K562 (cell line): Measurements from ENCODE around the gene HDAC3. TPM values are rescaled to one million over a fixed set of nuclear protein-coding genes. Genes with fewer than 3 reads are reported as not detected.

Experiments
- ARNT ChIP-seq, 2 experiments: fragments of 450-650 bp; IDR thresholded peaks; 2 replicates each; pipeline ENCODE4 v1.6.1; 2016; ENCODE audit warnings: mild to moderate bottlenecking in 1 of 2
- ATF4 ChIP-seq: fragments of 450-650 bp; formaldehyde crosslinking; IDR thresholded peaks from 2 replicates; pipeline ENCODE4 v1.4.0; 2022; ENCODE audit warnings: mild to moderate bottlenecking, moderate library complexity
- CEBPZ ChIP-seq: fragments of 150-350 bp; IDR thresholded peaks from 2 replicates; pipeline ENCODE4 v1.6.1; 2014; ENCODE audit warnings: low read depth, mild to moderate bottlenecking, low read length, borderline replicate concordance
- GABPB2 ChIP-seq: fragments of 250-450 bp; sonication (Bioruptor Pico); conservative IDR thresholded peaks from 2 replicates; pipeline ENCODE4 v1.5.1; 2021; ENCODE audit warnings: mild to moderate bottlenecking
- NFATC3 ChIP-seq: fragments of 450-650 bp; IDR thresholded peaks from 2 replicates; pipeline ENCODE4 v1.6.1; 2017; ENCODE audit warnings: mild to moderate bottlenecking
- NR0B1 ChIP-seq: fragments of 450-650 bp; IDR thresholded peaks from one replicate; pipeline ENCODE4 v1.6.1; 2018; ENCODE audit warnings: mild to moderate bottlenecking, moderate library complexity; ENCODE audit not compliant: partially characterized antibody
- PRMT5 ChIP-seq: sonication (generic); formaldehyde crosslinking; IDR thresholded peaks from 2 replicates; pipeline ENCODE4 v1.5.0; 2020; ENCODE audit warnings: missing genetic modification reagents
- RCOR1 ChIP-seq, 2 experiments: IDR thresholded peaks; 2 replicates each; pipeline ENCODE4 v1.6.1; 2012; ENCODE audit warnings: low read depth in 2 of 2, low read length in 2 of 2, borderline replicate concordance in 1 of 2, improper control_type of control experiment in 1 of 2
- SOX6 ChIP-seq: fragments of 450-650 bp; IDR thresholded peaks from 2 replicates; pipeline ENCODE4 v1.6.1; 2014; ENCODE audit warnings: mild to moderate bottlenecking
- TEAD1 ChIP-seq, 2 experiments: fragments of 450-650 bp in 1 of 2; sonication (generic) in 1 of 2; formaldehyde crosslinking; IDR thresholded peaks; 2 replicates each; pipeline versions ENCODE4 v1.4.0 to v1.8.0; 2020 to 2022; ENCODE audit warnings: mild to moderate bottlenecking in 2 of 2, missing genetic modification reagents in 1 of 2
- ZBTB11 ChIP-seq, 3 experiments: fragments of 200-800 bp in 1 of 3; fragments of 250-450 bp in 1 of 3; fragments of 450-650 bp in 1 of 3; sonication (Bioruptor Pico) in 1 of 3; sonication (Bioruptor generic) in 1 of 3; formaldehyde crosslinking in 1 of 3; IDR thresholded peaks; 2 replicates each; pipeline versions ENCODE4 v1.6.1 to v1.8.0; 2016 to 2022; ENCODE audit warnings: mild to moderate bottlenecking in 2 of 3, missing genetic modification characterization in 2 of 3, missing compliant biosample characterization in 1 of 3, moderate library complexity in 1 of 3
- ZBTB12 ChIP-seq: fragments of 250-450 bp; sonication (Bioruptor Pico); IDR thresholded peaks from 2 replicates; pipeline ENCODE4 v1.4.0; 2020
- ZBTB26 ChIP-seq: fragments of 450-650 bp; formaldehyde crosslinking; IDR thresholded peaks from 2 replicates; pipeline ENCODE4 v1.4.0; 2022; ENCODE audit warnings: missing genetic modification characterization
- ZNF134 ChIP-seq: fragments of 250-450 bp; sonication (Bioruptor Pico); conservative IDR thresholded peaks from 2 replicates; pipeline ENCODE4 v1.4.0; 2020
- ZNF316 ChIP-seq: fragments of 450-650 bp; IDR thresholded peaks from 2 replicates; pipeline ENCODE4 v1.6.1; 2016
- polyA plus RNA-seq, 8 experiments: library from polyadenylated mRNA; depleted of rRNA in 4 of 8; stranded (reverse) in 5 of 8; unstranded in 3 of 8; fragments of >200 nt; fragmentation: Nextera tagmentation in 2 of 8; fragmentation: Illumina TruSeq in 1 of 8; extraction: Ambion mirVana in 2 of 8; extraction: Trizol in 1 of 8; gene quantifications; 2 replicates each; pipeline versions ENCODE4 v1.2.1 to v1.2.3, GENCODE V29; 2011 to 2014; ENCODE audit warnings: inconsistent platforms in 1 of 8, missing spikeins in 1 of 8
- total RNA-seq, 7 experiments: library from RNA; depleted of rRNA in 6 of 7; stranded (reverse); fragments of >200 nt in 6 of 7; fragmentation: Illumina TruSeq in 2 of 7; extraction: Trizol in 2 of 7; gene quantifications; 2 replicates each; pipeline versions ENCODE4 v1.2.1 to v1.2.3, GENCODE V29; 2011 to 2021; ENCODE audit warnings: low replicate concordance in 1 of 7

HDAC3 gene
- total and polyA plus RNA-seq, 9 of the 15 experiments (the other 6 are each of a cell fraction or from before 2014, with no cell fraction given) = 89.7 to 191 (median 119) TPM

- TF ChIP-seq ZBTB26 (CRISPR knock-in tag) (0 out of 2 replicates have a peak, but pooled peaks have one; percentile 32), GABPB2 (CRISPR knock-in tag) (no peak), ZBTB12 (CRISPR knock-in tag) (no peak), TEAD1 (CRISPR knock-in tag; IDR thresholded peaks at IDR 0.05) (no peak), CEBPZ (no peak), NFATC3 (peak; percentile 38; the same call in 1 of the 2 replicates), ZNF134 (no peak), SOX6 (no peak), PRMT5 (no peak), ATF4 (CRISPR knock-in tag) (no peak), RCOR1 (IDR thresholded peaks at IDR 0.05; ENCODE audit: borderline replicate concordance in 1 of 2, low read depth in 2 of 2, low read length in 2 of 2) (peak in 1 of 2 experiments; percentile 52; a peak in 1 of 4 replicates), ZNF316 (peak; percentile 13; the same call in 1 of the 2 replicates), ZBTB11 (CRISPR knock-in tag; IDR thresholded peaks at IDR 0.05) (peak; percentile 71 to 98 (median 95)), ARNT (IDR thresholded peaks at IDR 0.05) (peak; percentile 57 to 75; a peak in 1 of 4 replicates), NR0B1 (no peak)
These were observed 18.4 kb downstream of the HDAC3 start (continued) for GRCh38 chr5:141618030-141618803.
